HG02642 (cell line): ENCODE measurements around the gene FFAR1.

ENCODE experiments used
- ATAC-seq: cut with Tn5 transposase; IDR thresholded peaks from one replicate; pipeline ENCODE4 v1.9.1; 2021; ENCODE audit warnings: mild to moderate bottlenecking; ENCODE audit not compliant: unreplicated experiment, poor library complexity

The FFAR1 gene

DNA sequence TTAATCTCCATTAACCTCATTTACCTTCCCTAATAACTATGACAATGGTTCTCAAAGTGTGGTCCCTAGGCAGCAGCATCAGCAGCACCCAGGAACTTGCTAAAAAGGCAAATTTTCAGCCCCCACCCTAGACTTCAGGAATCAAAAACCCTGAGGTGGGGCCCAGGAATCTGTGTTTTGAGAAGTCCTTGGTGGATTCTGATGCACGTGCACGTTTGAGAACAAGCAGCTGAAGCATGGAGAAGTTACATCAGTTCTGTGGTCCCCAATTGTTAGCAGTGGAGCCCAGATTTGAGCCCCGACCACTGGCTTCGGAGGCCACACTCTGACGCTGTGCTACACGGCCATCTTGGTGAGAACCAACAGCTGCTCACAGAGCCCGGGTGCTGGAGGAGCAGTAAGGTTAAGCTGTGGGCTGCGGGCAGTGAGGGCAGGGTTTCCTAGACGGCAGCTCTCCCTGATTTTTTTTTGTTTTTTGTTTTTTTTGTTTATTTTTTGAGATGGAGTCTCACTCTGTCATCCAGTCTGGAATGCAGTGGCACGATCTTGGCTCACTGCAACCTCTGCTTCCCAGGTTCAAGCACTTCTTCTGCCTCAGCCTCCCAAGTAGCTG is 32.7 kb upstream of the FFAR1 start:
- no peak for ATAC-seq

DNA sequence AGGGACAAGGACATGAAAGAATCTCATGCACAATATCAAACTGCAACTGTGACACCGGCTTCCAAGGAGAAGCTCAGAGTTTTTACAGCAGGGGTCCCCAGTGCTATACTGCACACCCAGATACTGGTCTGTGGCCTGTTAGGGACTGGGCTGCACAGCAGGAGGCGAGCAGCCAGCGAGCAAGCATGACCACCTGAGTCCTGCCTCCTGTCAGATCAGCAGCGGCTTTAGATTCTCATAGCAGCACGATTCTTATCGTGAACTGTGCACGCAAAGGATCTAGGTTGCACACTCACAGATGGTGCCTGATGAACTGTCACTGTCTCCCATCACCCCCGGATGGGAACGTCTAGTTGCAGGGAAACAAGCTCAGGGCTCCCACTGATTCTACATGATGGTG is 31.8 kb upstream of the FFAR1 start:
- ATAC-seq = no peak

GRCh38 chr19:35316560-35316959 is 31.1 kb upstream of the FFAR1 start:
- no peak for ATAC-seq

- no peak for ATAC-seq
Observed at GRCh38 chr19:35317464-35318043, 30.1 kb upstream of the FFAR1 start.

DNA sequence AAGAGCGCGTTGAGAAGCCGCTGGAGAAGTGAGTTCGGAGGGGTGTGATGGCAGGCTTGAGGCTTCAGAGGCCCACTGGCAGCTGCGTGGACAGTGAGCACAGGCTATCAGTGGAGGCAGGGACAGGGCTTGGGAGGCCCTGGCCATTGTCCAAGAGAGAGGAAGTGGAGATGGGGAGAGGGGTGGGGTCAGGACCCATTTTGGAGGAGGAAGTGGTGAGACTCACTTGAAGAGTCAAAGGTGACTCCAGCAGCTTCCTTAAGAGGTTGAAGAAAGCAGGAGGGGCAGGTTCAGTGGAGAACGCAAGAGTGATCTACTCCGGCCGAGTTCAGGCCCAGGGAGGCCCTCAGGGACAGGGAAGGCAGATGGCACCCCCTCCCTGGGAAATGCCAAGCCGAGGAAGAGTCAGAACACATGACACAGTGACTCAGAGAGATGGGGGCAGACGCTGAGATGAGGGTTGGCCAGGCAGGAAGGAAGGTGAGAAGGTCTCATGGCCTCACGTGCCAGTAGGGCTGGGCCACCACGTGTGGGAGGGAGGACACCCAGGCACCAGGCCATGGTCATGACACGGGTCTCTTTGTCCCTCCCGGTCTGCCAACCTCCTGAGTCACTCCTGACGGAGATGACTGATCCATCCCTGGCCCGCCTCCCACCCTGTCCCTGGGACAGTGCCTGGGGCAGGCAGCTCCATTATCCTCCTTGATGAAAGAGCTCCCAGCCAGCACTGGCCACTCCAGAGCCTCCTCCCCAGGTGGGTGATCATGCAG is 28.8 kb upstream of the FFAR1 start:
- no peak for ATAC-seq

GRCh38 chr19:35320065-35320713 is 27.5 kb upstream of the FFAR1 start:
- no peak for ATAC-seq

DNA sequence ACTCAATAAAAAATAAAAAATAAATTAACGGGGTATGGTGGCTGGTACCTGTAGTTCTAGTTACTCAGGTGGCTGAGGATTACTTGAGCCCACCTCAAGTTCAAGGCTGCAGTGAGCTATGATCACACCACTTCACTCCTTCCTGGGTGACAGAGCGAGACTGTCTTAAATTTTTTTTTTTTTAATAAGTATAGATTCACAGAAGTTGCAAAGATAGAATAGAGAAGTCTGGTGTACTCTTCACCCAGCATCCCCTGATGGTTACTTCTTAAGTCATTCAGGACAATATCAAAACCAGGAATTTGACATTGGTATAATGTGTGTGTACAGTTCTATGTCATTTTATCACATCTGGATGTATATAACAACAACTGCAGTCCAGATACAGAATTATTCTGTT is 26.4 kb upstream of the FFAR1 start:
- ATAC-seq = no peak

DNA sequence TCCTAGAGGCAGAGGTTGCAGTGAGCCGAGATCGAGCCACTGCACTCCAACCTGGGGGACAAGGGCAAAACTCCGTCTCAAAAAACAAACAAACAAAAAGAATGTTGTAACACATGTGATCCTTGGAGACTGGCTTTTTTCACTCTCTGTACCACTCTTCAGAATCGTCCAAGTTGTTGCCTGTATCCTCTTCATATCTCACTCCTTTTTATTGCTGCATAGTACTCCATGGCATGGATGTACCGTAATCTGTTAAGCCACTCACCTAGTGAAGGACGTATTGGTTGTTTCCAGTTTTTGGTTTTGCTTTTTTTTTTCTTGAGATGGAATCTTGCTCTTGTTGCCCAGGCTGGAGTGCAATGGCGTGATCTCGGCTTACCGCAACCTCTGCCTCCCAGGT is 25.7 kb upstream of the FFAR1 start:
- no peak for ATAC-seq

DNA sequence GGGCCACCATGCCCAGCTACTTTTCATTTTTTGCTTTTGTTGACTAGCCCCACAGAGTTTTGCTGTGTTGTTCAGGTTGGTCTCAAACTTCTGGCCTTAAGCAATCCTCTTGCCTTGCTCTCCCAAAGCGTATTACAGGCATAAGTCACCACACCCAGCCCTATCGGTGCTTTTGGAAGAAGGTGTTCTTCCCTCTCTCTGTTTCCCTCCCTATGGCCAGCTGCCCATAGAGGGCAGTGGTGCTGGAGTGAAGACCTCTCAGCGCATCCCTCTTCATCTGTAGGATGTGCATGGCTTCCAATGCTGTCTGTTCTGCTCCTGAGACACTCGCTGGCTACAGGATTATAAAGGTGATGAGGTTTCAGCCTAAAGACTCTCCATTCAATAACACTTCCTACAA is 20.1 kb upstream of the FFAR1 start:
- ATAC-seq = no peak

DNA sequence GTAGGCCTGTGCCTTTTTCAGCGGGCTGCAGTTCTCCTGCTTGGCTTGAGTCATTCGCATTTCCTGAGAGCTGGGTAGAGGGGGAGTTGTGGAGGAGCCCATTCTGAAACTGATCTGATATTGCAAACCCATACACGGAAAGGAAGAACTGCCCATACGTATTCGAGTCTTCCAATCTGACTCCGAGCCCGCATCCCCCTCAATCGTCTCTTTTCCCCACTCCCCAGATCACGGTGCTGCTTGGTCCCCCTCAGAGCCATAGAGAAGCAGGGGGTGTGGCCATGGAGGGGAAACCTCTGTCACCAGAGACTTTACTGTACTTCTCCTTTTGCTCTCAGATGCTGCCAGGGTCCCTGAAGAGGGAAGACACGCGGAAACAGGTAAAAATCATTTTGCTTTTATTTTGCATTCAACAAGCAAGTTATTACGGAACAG is 18.8 kb upstream of the FFAR1 start, which contains the start of gene CD22:
CD22 (plus strand) TSS at position 337 of the 435 bp plus-strand sequence. CDS start 2,854 bp downstream, outside the sequence.
- ATAC-seq = no peak

DNA sequence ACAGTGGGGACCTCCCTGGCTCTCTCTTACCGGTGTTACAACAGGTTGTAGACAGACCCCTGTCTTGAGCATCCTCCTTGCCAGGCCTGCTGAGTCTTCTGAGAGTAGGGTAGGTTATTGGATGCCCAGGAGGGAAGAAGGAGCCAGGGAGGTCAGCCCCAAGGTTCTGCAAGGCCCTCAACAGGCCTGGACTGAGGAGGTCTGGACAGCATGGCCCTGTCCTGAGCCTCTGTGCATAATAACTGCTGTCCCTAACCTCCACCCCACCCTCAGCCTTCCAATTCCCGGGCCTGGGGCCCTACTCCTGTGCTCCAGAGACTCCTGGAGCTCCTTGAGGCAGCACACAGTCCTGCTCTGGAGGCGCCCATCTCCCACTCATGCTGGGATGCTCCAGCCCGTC is 18.4 kb upstream of the FFAR1 start:
- no peak for ATAC-seq

GRCh38 chr19:35330475-35330874 is 17.2 kb upstream of the FFAR1 start:
- ATAC-seq = peak; percentile 58

GRCh38 chr19:35331551-35332214 is 16.0 kb upstream of the FFAR1 start:
- ATAC-seq = no peak

DNA sequence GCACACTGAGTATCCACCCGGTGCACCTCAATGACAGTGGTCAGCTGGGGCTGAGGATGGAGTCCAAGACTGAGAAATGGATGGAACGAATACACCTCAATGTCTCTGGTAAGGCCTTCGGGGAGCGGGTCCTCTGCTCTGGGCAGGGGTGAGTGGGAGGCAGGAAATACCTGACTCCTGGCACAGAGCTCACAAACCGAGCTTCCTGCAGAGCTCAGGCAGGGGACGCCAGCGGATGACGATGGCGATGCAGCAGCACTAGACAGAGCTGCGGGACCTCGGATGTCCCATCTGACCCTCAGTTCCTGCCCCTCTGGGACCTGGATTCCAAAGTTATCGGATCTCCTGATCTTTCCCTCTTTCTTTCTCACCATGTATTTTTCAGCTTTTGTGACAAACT is 14.9 kb upstream of the FFAR1 start:
- ATAC-seq = no peak

DNA sequence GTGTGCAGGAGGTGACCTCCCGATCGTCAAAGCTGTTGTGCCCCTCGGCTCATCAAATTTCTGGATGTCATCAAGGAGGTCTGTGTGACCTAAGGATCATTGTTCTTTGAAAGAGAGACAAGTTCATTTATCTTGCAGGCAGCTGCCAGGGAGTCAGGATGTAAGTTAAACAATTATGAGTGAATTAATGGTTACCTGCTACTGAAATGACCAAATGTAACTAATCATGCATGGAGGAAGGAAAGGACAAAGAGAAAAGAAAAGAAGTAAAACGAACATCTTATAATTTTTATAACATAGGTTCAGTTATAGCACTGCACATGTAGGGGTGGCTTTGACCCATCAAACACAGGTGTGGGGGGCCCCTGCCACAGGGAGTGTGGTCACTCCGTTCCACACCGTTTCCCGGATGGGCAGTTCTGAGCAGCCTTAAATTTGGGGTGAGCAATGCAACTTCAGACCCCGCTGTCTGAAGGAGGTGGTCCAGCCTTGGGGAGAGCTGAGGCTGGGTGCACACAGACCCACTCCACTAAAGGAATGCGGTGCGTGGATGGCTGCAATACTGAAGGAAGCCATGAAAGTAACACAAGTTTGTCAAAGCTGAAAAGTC is 13.5 kb upstream of the FFAR1 start:
- no peak for ATAC-seq

- no peak for ATAC-seq
Observed at GRCh38 chr19:35336166-35336955, 11.3 kb upstream of the FFAR1 start.

- no peak for ATAC-seq
Observed at GRCh38 chr19:35337097-35337983, 10.4 kb upstream of the FFAR1 start.

- ATAC-seq = no peak
Observed at GRCh38 chr19:35337984-35338296, 9.8 kb upstream of the FFAR1 start.

GRCh38 chr19:35340431-35340830 is 7.3 kb upstream of the FFAR1 start:
- ATAC-seq = no peak
